GM21737 (cell line): Measurements from ENCODE around the gene WFS1.

Experiments used
- ATAC-seq: cut with Tn5 transposase; IDR thresholded peaks from one replicate; pipeline ENCODE4 v1.9.1; 2021; ENCODE audit warnings: mild to moderate bottlenecking, moderate library complexity; ENCODE audit not compliant: unreplicated experiment

Gene WFS1

GRCh38 chr4:6336166-6336565 is 66.5 kb downstream of the WFS1 start:
- no peak for ATAC-seq

- ATAC-seq: no peak
These were observed 67.8 kb downstream of the WFS1 start for GRCh38 chr4:6337331-6337935.

GRCh38 chr4:6338175-6338950 is 68.7 kb downstream of the WFS1 start:
- ATAC-seq: no peak

- no peak for ATAC-seq
These were observed 69.5 kb downstream of the WFS1 start for GRCh38 chr4:6338951-6339817.

GRCh38 chr4:6339818-6340445 is 70.3 kb downstream of the WFS1 start:
- ATAC-seq: no peak

- ATAC-seq: no peak
These were observed 70.9 kb downstream of the WFS1 start for GRCh38 chr4:6340446-6341015.

GRCh38 chr4:6341696-6342095 is 72.0 kb downstream of the WFS1 start:
- ATAC-seq: no peak

- ATAC-seq: no peak
These were observed 73.1 kb downstream of the WFS1 start for GRCh38 chr4:6342530-6343293.

GRCh38 chr4:6343939-6344408 is 74.3 kb downstream of the WFS1 start:
- no peak for ATAC-seq

- ATAC-seq: no peak
These were observed 75.6 kb downstream of the WFS1 start for GRCh38 chr4:6345096-6345830.

GRCh38 chr4:6345866-6346265 is 76.2 kb downstream of the WFS1 start:
- no peak for ATAC-seq

- no peak for ATAC-seq
These were observed 76.9 kb downstream of the WFS1 start for GRCh38 chr4:6346373-6347110.

GRCh38 chr4:6347511-6348045 is 77.9 kb downstream of the WFS1 start:
- ATAC-seq: no peak

GRCh38 chr4:6348408-6348807 is 78.8 kb downstream of the WFS1 start:
- ATAC-seq: no peak

GRCh38 chr4:6349896-6350603 is 80.4 kb downstream of the WFS1 start:
- ATAC-seq: no peak

- no peak for ATAC-seq
These were observed 81.0 kb downstream of the WFS1 start for GRCh38 chr4:6350646-6351045.

GRCh38 chr4:6351246-6352000 is 81.8 kb downstream of the WFS1 start:
- no peak for ATAC-seq
